Nephron (organoid): ENCODE measurements around the gene SKAP1.
A peak's percentile ranks its signal among the peaks of the same experiment; 100 is the strongest.

Experiments
- H3K27ac Mint-ChIP-seq, 3 experiments: 2 replicates each; pipeline ENCODE4 v1.8.0; 2020; ENCODE audit warnings: mixed read lengths in 3 of 3, mild to moderate bottlenecking in 2 of 3, moderate library complexity in 1 of 3
- H3K27me3 Mint-ChIP-seq: 2 replicates; pipeline ENCODE4 v1.8.0; 2021; ENCODE audit warnings: low read depth, mild to moderate bottlenecking, moderate library complexity, mixed read lengths
- H3K36me3 Mint-ChIP-seq: 2 replicates; pipeline ENCODE4 v1.8.0; 2020; ENCODE audit warnings: low read depth, mixed read lengths
- H3K4me1 Mint-ChIP-seq: 2 replicates; pipeline ENCODE4 v1.8.0; 2020; ENCODE audit warnings: mixed read lengths
- H3K4me3 Mint-ChIP-seq, 3 experiments: 2 replicates each; pipeline ENCODE4 v1.8.0; 2020; ENCODE audit warnings: mild to moderate bottlenecking in 3 of 3, mixed read lengths in 3 of 3, moderate library complexity in 2 of 3
- H3K9me3 Mint-ChIP-seq: 2 replicates; pipeline ENCODE4 v1.8.0; 2020; ENCODE audit warnings: mixed read lengths
- TF ChIP-seq, protein P1 (sequence below), 3 experiments: fragments of 200-600 bp; sonication (generic); IDR thresholded peaks; one replicate each; pipeline ENCODE4 v1.5.0; 2021; ENCODE audit warnings: antibody characterized with exemption in 3 of 3; ENCODE audit not compliant: unreplicated experiment in 3 of 3

SKAP1 gene

GRCh38 chr17:48176471-48176855 is 253.6 kb downstream of the SKAP1 start:
- Mint-ChIP-seq H3K4me1 (peaks cover 15% of the 10 kb centered on the region), H3K27ac (peak overlapping the region; percentile 12 to 70 (median 15)), H3K9me3 (no peaks in the 10 kb centered on the region), H3K27me3 (peaks cover 30% of the 10 kb centered on the region), H3K36me3 (no peaks in the 10 kb centered on the region), H3K4me3 (no peak overlapping the region)
- TF ChIP-seq, protein P1, sequence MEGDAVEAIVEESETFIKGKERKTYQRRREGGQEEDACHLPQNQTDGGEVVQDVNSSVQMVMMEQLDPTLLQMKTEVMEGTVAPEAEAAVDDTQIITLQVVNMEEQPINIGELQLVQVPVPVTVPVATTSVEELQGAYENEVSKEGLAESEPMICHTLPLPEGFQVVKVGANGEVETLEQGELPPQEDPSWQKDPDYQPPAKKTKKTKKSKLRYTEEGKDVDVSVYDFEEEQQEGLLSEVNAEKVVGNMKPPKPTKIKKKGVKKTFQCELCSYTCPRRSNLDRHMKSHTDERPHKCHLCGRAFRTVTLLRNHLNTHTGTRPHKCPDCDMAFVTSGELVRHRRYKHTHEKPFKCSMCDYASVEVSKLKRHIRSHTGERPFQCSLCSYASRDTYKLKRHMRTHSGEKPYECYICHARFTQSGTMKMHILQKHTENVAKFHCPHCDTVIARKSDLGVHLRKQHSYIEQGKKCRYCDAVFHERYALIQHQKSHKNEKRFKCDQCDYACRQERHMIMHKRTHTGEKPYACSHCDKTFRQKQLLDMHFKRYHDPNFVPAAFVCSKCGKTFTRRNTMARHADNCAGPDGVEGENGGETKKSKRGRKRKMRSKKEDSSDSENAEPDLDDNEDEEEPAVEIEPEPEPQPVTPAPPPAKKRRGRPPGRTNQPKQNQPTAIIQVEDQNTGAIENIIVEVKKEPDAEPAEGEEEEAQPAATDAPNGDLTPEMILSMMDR (IDR thresholded peaks at IDR 0.05; ENCODE audit: unreplicated experiment in 3 of 3) = no peak

DNA sequence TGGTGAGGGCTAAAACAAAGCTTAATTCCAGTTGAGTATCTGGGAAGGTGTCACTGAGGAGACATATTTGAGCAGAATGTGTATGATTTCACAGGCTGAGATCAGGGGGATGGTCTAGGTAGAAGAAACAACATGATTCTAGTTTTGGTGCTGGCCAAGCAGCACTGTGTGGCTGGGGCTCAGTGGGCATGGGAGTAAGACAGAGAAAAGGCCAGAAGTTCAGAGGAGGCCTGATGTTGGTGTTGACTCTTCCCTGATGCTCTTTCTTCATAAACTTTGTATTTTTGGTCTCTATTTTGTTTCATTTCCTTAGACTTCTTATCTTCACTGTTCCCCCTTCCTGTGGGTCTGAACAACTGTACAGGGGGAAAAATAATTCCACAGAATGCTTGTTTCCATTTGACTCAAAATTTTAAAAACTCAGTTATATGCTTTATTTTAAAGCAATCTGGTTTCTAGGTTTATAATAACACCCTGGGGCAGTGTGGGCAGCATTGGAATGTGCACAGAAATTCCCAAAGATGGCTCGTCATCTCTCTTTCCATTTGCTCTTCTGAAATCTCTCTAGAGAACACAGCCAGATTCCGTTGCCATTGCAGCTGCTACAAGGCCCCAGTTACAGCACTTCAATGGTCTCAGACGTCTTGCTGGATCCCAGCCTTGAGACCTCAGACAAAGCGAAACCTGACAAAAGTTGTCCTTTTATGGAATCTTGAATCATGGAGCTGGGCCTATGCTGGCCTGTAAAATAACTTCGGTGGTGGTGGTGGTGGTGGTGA is 254.1 kb downstream of the SKAP1 start:
- H3K9me3 Mint-ChIP-seq = no peaks in the 10 kb centered on the region

DNA sequence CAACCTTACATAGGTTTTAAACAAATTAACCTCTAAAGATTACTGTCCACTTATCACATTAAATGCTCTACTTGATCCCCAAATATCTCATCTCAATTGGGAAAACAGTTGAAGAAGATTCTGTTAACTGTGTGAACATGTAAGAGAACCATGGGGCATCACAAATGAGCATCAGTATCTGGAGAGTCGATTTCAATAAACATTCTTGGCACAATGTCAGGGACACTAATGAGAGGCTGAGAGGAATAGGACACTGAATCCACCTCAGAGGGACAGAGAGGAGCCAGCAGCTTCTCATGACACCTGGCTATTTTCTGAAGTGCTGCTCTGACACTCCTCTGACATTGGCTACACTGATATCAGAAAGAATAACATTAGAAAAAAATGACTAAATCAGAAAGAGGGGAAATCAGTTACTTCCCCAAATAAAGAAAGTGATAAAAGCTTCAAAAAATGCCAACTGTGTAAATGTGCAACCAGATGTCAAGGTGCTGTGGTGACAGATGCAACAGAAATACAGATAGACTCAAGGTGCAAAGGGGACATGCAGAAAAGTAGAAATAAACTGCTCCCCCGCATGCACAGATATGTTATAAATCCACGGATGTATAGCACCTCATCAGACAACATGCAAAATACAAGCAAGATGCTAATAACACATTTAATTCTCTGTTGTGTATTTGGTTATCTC is 255.0 kb downstream of the SKAP1 start:
- peaks cover 15% of the 10 kb centered on the region for H3K4me1 Mint-ChIP-seq
- TF ChIP-seq, protein P1 (IDR thresholded peaks at IDR 0.05; ENCODE audit: unreplicated experiment in 3 of 3) = no peak
- no peaks in the 10 kb centered on the region for H3K9me3 Mint-ChIP-seq
- H3K36me3 Mint-ChIP-seq = no peaks in the 10 kb centered on the region
- no peak overlapping the region for H3K27ac Mint-ChIP-seq
- no peak overlapping the region for H3K4me3 Mint-ChIP-seq
- peaks cover 25% of the 10 kb centered on the region for H3K27me3 Mint-ChIP-seq

More for the DNA sequence above, 254.1 kb downstream of the SKAP1 start:
- TF ChIP-seq, protein P1 (IDR thresholded peaks at IDR 0.05; ENCODE audit: unreplicated experiment in 3 of 3) = no peak
- H3K27me3 Mint-ChIP-seq = peaks cover 33% of the 10 kb centered on the region
- H3K27ac Mint-ChIP-seq = peak overlapping the region; percentile 12 to 70 (median 15)
- no peaks in the 10 kb centered on the region for H3K36me3 Mint-ChIP-seq
- H3K4me1 Mint-ChIP-seq = peaks cover 15% of the 10 kb centered on the region
- no peak overlapping the region for H3K4me3 Mint-ChIP-seq

- H3K9me3 Mint-ChIP-seq = no peaks in the 10 kb centered on the region
- peaks cover 24% of the 10 kb centered on the region for H3K27me3 Mint-ChIP-seq
- H3K27ac Mint-ChIP-seq = no peak overlapping the region
- TF ChIP-seq, protein P1 (IDR thresholded peaks at IDR 0.05; ENCODE audit: unreplicated experiment in 3 of 3) = no peak
- no peaks in the 10 kb centered on the region for H3K36me3 Mint-ChIP-seq
- H3K4me3 Mint-ChIP-seq = no peak overlapping the region
- peaks cover 15% of the 10 kb centered on the region for H3K4me1 Mint-ChIP-seq
These were observed 256.6 kb downstream of the SKAP1 start for GRCh38 chr17:48173191-48173984.

- Mint-ChIP-seq H3K4me1 (peaks cover 3% of the 10 kb centered on the region), H3K9me3 (no peaks in the 10 kb centered on the region), H3K36me3 (no peaks in the 10 kb centered on the region), H3K27ac (no peak overlapping the region), H3K4me3 (no peak overlapping the region), H3K27me3 (peaks cover 35% of the 10 kb centered on the region)
- TF ChIP-seq, protein P1 (IDR thresholded peaks at IDR 0.05; ENCODE audit: unreplicated experiment in 3 of 3) = no peak
These were observed 260.1 kb downstream of the SKAP1 start for GRCh38 chr17:48169926-48170325.
